GM23338 (cell line): Measurements from ENCODE around the gene PROX1. TPM values are rescaled to one million over a fixed set of nuclear protein-coding genes. Genes with fewer than 3 reads are reported as not detected.

Experiments
- ATAC-seq: fragments of 200-7000 bp; cut with Tn5 transposase; 3 replicates; pipeline ENCODE4 v1.9.1; 2020
- DNase-seq: peaks from one replicate; pipeline ENCODE4 v3.0.0-alpha.2; 2015; ENCODE audit warnings: low spot score
- H2AFZ ChIP-seq: fragments of 200-600 bp; sonication (generic); 2 replicates; pipeline ENCODE4 v1.8.0; 2016; ENCODE audit warnings: antibody characterized with exemption, mild to moderate bottlenecking, moderate library complexity
- H3F3A ChIP-seq: fragments of 200-600 bp; sonication (generic); replicated peaks from 2 replicates; pipeline ENCODE4 v1.8.0; 2017; ENCODE audit warnings: antibody characterized with exemption, mixed run types, low read depth
- H3K27ac ChIP-seq: fragments of 200-600 bp; sonication (generic); 2 replicates; pipeline ENCODE4 v1.6.1; 2016; ENCODE audit warnings: low read depth
- H3K27me3 ChIP-seq: fragments of 200-600 bp; sonication (generic); 2 replicates; pipeline ENCODE4 v1.8.0; 2016; ENCODE audit warnings: mild to moderate bottlenecking, mixed run types, moderate library complexity; ENCODE audit not compliant: insufficient read depth
- H3K36me3 ChIP-seq: fragments of 200-600 bp; sonication (generic); 2 replicates; pipeline ENCODE4 v1.8.0; 2016; ENCODE audit warnings: mild to moderate bottlenecking; ENCODE audit not compliant: insufficient read depth
- H3K4me1 ChIP-seq: fragments of 200-600 bp; sonication (generic); 2 replicates; pipeline ENCODE4 v1.8.0; 2016; ENCODE audit warnings: mild to moderate bottlenecking, moderate library complexity; ENCODE audit not compliant: insufficient read depth
- H3K4me2 ChIP-seq: fragments of 200-600 bp; sonication (generic); 2 replicates; pipeline ENCODE4 v1.7.1; 2017; ENCODE audit warnings: mixed run types
- H3K4me3 ChIP-seq: fragments of 200-600 bp; sonication (generic); 2 replicates; pipeline ENCODE4 v1.6.1; 2016; ENCODE audit warnings: mixed run types
- H3K79me2 ChIP-seq: fragments of 200-600 bp; sonication (generic); replicated peaks from 2 replicates; pipeline ENCODE4 v1.8.0; 2017; ENCODE audit warnings: mild to moderate bottlenecking; ENCODE audit not compliant: insufficient read depth
- H3K9me2 ChIP-seq: fragments of 200-600 bp; sonication (generic); 2 replicates; pipeline ENCODE4 v1.8.0; 2017; ENCODE audit not compliant: insufficient read depth
- H4K20me1 ChIP-seq: fragments of 200-600 bp; sonication (generic); replicated peaks from 2 replicates; pipeline ENCODE4 v1.8.0; 2017; ENCODE audit warnings: mild to moderate bottlenecking; ENCODE audit not compliant: insufficient read depth
- H3K27ac Mint-ChIP-seq: 2 replicates; pipeline ENCODE4 v1.8.0; 2020; ENCODE audit warnings: inconsistent platforms, mild to moderate bottlenecking, moderate library complexity, mixed read lengths
- H3K27me3 Mint-ChIP-seq: 3 replicates; pipeline ENCODE4 v1.8.0; 2022; ENCODE audit warnings: low read depth, mild to moderate bottlenecking, moderate library complexity, mixed read lengths, inconsistent platforms; ENCODE audit not compliant: insufficient read depth, poor library complexity
- H3K36me3 Mint-ChIP-seq: 3 replicates; pipeline ENCODE4 v1.8.0; 2021; ENCODE audit warnings: low read depth, mild to moderate bottlenecking, inconsistent platforms, moderate library complexity, mixed read lengths
- H3K4me1 Mint-ChIP-seq: 3 replicates; pipeline ENCODE4 v1.8.0; 2020; ENCODE audit warnings: mild to moderate bottlenecking, inconsistent platforms, mixed read lengths
- H3K4me3 Mint-ChIP-seq: 3 replicates; pipeline ENCODE4 v1.8.0; 2021; ENCODE audit warnings: moderate library complexity, mild to moderate bottlenecking, inconsistent platforms, mixed read lengths
- H3K9me3 Mint-ChIP-seq: 3 replicates; pipeline ENCODE4 v1.8.0; 2020; ENCODE audit warnings: moderate library complexity, mild to moderate bottlenecking, inconsistent platforms, mixed read lengths
- ETS1 ChIP-seq: IDR thresholded peaks from 2 replicates; pipeline ENCODE4 v1.6.1; 2016; ENCODE audit warnings: antibody characterized with exemption
- EZH2 ChIP-seq: fragments of 200-600 bp; sonication (generic); IDR thresholded peaks from one replicate; pipeline ENCODE4 v1.8.0; 2017; ENCODE audit warnings: antibody characterized with exemption, mild to moderate bottlenecking, low read depth; ENCODE audit not compliant: unreplicated experiment
- EZH2phosphoT487 ChIP-seq: fragments of 200-600 bp; sonication (generic); IDR thresholded peaks from one replicate; pipeline ENCODE4 v1.8.1; 2018; ENCODE audit warnings: antibody characterized with exemption; ENCODE audit not compliant: unreplicated experiment
- JUNB ChIP-seq: IDR thresholded peaks from one replicate; pipeline ENCODE4 v1.6.1; 2016; ENCODE audit warnings: antibody characterized with exemption; ENCODE audit not compliant: unreplicated experiment
- NANOG ChIP-seq: IDR thresholded peaks from 2 replicates; pipeline ENCODE4 v1.6.1; 2016; ENCODE audit warnings: antibody characterized with exemption, borderline replicate concordance
- POLR2AphosphoS5 ChIP-seq: IDR thresholded peaks from 2 replicates; pipeline ENCODE4 v1.6.1; 2016; ENCODE audit warnings: antibody characterized with exemption, low read depth
- REST ChIP-seq: IDR thresholded peaks from one replicate; pipeline ENCODE4 v1.6.1; 2018; ENCODE audit warnings: antibody characterized with exemption; ENCODE audit not compliant: unreplicated experiment
- ZNF114 ChIP-seq: fragments of 250-450 bp; sonication (Bioruptor Pico); IDR thresholded peaks from 2 replicates; pipeline ENCODE4 v1.5.0; 2020; ENCODE audit warnings: mild to moderate bottlenecking, moderate library complexity
- polyA plus RNA-seq: library from polyadenylated mRNA; unstranded; fragments of >200 nt; fragmentation: Nextera tagmentation; extraction: Ambion mirVana; gene quantifications from 2 replicates; pipeline ENCODE4 v1.2.1, GENCODE V29; 2016
- total RNA-seq: library from RNA; depleted of rRNA; stranded (reverse); fragments of >200 nt; shearing (Covaris generic); gene quantifications from 2 replicates; pipeline ENCODE4 v1.2.3, GENCODE V29; 2014
- TF ChIP-seq, protein P1 (sequence below), 2 experiments: fragments of 200-600 bp in 1 of 2; sonication (generic) in 1 of 2; conservative IDR thresholded peaks; 2 replicates each; pipeline versions ENCODE4 v1.5.1 to v1.6.1; 2016 to 2017; ENCODE audit warnings: antibody characterized with exemption in 2 of 2, low read depth in 2 of 2, mild to moderate bottlenecking in 2 of 2, moderate library complexity in 1 of 2

Gene PROX1
- total and polyA plus RNA-seq, 2 experiments from 2014 or later = 0.49 to 0.66 TPM

- TF ChIP-seq REST (no peak), JUNB (no peak), ETS1 (no peak), NANOG (no peak), ZNF114 (CRISPR knock-in tag) (no peak), EZH2 (no peak)
- TF ChIP-seq, protein P1, sequence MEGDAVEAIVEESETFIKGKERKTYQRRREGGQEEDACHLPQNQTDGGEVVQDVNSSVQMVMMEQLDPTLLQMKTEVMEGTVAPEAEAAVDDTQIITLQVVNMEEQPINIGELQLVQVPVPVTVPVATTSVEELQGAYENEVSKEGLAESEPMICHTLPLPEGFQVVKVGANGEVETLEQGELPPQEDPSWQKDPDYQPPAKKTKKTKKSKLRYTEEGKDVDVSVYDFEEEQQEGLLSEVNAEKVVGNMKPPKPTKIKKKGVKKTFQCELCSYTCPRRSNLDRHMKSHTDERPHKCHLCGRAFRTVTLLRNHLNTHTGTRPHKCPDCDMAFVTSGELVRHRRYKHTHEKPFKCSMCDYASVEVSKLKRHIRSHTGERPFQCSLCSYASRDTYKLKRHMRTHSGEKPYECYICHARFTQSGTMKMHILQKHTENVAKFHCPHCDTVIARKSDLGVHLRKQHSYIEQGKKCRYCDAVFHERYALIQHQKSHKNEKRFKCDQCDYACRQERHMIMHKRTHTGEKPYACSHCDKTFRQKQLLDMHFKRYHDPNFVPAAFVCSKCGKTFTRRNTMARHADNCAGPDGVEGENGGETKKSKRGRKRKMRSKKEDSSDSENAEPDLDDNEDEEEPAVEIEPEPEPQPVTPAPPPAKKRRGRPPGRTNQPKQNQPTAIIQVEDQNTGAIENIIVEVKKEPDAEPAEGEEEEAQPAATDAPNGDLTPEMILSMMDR (conservative IDR thresholded peaks at IDR 0.05; ENCODE audit: low read depth in 2 of 2) = no peak
Observed at GRCh38 chr1:214022810-214023425, 35.1 kb downstream of the PROX1 start (continued).

DNA sequence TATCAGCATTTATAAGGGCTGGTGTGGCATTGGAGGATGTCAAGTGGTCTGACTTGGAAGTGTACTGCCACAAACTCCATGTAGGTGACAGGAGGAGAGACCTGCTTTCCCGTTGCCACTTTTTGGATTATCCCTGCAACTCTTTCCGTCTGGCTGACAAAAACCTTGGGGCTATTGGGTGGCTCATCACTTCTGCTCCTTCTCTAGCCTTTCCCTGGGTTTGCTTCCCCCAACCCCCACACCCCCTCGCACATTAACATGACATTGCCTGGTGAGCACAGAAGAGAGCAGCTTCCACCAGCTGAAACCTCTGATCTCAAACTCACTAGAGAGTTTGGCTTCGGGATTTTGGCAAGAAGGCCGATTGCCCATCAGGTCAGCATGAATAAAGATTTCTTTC lies 39.2 kb downstream of the PROX1 start:
- H3K4me1 ChIP-seq = peaks cover 53% of the 10 kb centered on the region
- TF ChIP-seq NANOG (peak; percentile 40; the same call in 1 of the 2 replicates), POLR2AphosphoS5 (no peak), EZH2phosphoT487 (no peak)
- TF ChIP-seq, protein P1 (conservative IDR thresholded peaks at IDR 0.05; ENCODE audit: low read depth in 2 of 2) = no peak

More for the DNA sequence above, 39.2 kb downstream of the PROX1 start:
- Mint-ChIP-seq H3K36me3 (no peaks in the 10 kb centered on the region), H3K4me3 (peak overlapping the region; percentile 63), H3K27me3 (peaks cover 4% of the 10 kb centered on the region), H3K9me3 (no peaks in the 10 kb centered on the region), H3K27ac (peak overlapping the region; percentile 89), H3K4me1 (peaks cover 60% of the 10 kb centered on the region)
- Histone ChIP-seq H3K4me3 (peak overlapping the region; percentile 15; the same call in 1 of the 2 replicates), H4K20me1 (no peaks in the 10 kb centered on the region), H3K27ac (no peak overlapping the region; the same call in 1 of the 2 replicates), H3K27me3 (no peaks in the 10 kb centered on the region), H3K9me2 (no peaks in the 10 kb centered on the region), H3K79me2 (no peaks in the 10 kb centered on the region), H2AFZ (0 out of 2 replicates have a peak overlapping the region, but pooled peaks have one; percentile 30), H3K4me2 (peak overlapping the region; percentile 46), H3K36me3 (no peaks in the 10 kb centered on the region), H3F3A (no peaks in the 10 kb centered on the region)
- ATAC-seq = peak; percentile 81
- DNase-seq = peak; percentile 82
